ENCODE data around the gene ARHGEF39.

ARHGEF39 gene

GRCh38 chr9:35681341-35682002 is 16.5 kb upstream of the ARHGEF39 start:
- TF ChIP-seq CTCF (IDR thresholded peaks at IDR 0.05; ENCODE audit: low read depth, low read length, missing control alignments): no peak
- DNase-seq (ENCODE audit: low read depth): no peak
- H3K4me3 ChIP-seq (ENCODE audit: low read depth, low read length): no peak overlapping the region

- peak; percentile 35 for DNase-seq (ENCODE audit: low read depth)
- TF ChIP-seq CTCF (IDR thresholded peaks at IDR 0.05; ENCODE audit: low read depth, low read length, missing control alignments): no peak
- H3K4me3 ChIP-seq (ENCODE audit: low read depth, low read length): no peak overlapping the region; the same call in 1 of the 2 replicates
These were observed 15.5 kb upstream of the ARHGEF39 start for GRCh38 chr9:35680331-35681105.

- TF ChIP-seq CTCF (IDR thresholded peaks at IDR 0.05; ENCODE audit: low read depth, low read length, missing control alignments): no peak
- no peak overlapping the region for H3K4me3 ChIP-seq (ENCODE audit: low read depth, low read length)
- DNase-seq (ENCODE audit: low read depth): no peak
These were observed 14.9 kb upstream of the ARHGEF39 start for GRCh38 chr9:35679766-35680330.

GRCh38 chr9:35679091-35679490 is 14.1 kb upstream of the ARHGEF39 start:
- no peak for DNase-seq (ENCODE audit: low read depth)
- H3K4me3 ChIP-seq (ENCODE audit: low read depth, low read length): no peak overlapping the region

GRCh38 chr9:35675732-35676392 is 10.9 kb upstream of the ARHGEF39 start:
- H3K4me3 ChIP-seq (ENCODE audit: low read depth, low read length): no peak overlapping the region
- no peak for TF ChIP-seq CTCF (IDR thresholded peaks at IDR 0.05; ENCODE audit: low read depth, low read length, missing control alignments)
- no peak for DNase-seq (ENCODE audit: low read depth)

More at GRCh38 chr9:35679091-35679490, 14.1 kb upstream of the ARHGEF39 start:
- TF ChIP-seq CTCF (IDR thresholded peaks at IDR 0.05; ENCODE audit: low read depth, low read length, missing control alignments): no peak

GRCh38 chr9:35675204-35675603 is 10.2 kb upstream of the ARHGEF39 start:
- no peak for DNase-seq (ENCODE audit: low read depth)
- no peak overlapping the region for H3K4me3 ChIP-seq (ENCODE audit: low read depth, low read length)
- no peak for TF ChIP-seq CTCF (IDR thresholded peaks at IDR 0.05; ENCODE audit: low read depth, low read length, missing control alignments)
